GM19372 (cell line): ENCODE data around the gene GOLGA1.
"Not testable (repeated sequence)": the region's sequence is repeated elsewhere in the genome, so short reads cannot be mapped to it uniquely, and the experiment has no call there.

Experiments used
- ATAC-seq: cut with Tn5 transposase; IDR thresholded peaks from one replicate; pipeline ENCODE4 v1.9.1; 2021; ENCODE audit warnings: mild to moderate bottlenecking, low read depth, moderate library complexity; ENCODE audit not compliant: unreplicated experiment

GOLGA1 gene

GRCh38 chr9:124841075-124841821 lies 99.6 kb downstream of the GOLGA1 start:
- no peak for ATAC-seq

- ATAC-seq = no peak
Measured at GRCh38 chr9:124840300-124840833, 100.5 kb downstream of the GOLGA1 start.

- no peak for ATAC-seq
Measured at GRCh38 chr9:124839612-124840299, 101.1 kb downstream of the GOLGA1 start.

- ATAC-seq = not testable (repeated sequence)
Measured at GRCh38 chr9:124838567-124839275, 102.2 kb downstream of the GOLGA1 start.

- ATAC-seq = not testable (repeated sequence)
Measured at GRCh38 chr9:124838132-124838531, 102.8 kb downstream of the GOLGA1 start.

- no peak for ATAC-seq
Measured at GRCh38 chr9:124835026-124835557, 105.8 kb downstream of the GOLGA1 start.

GRCh38 chr9:124834591-124834990 lies 106.3 kb downstream of the GOLGA1 start:
- ATAC-seq = no peak

GRCh38 chr9:124831642-124832364 lies 109.1 kb downstream of the GOLGA1 start:
- ATAC-seq = no peak

GRCh38 chr9:124830593-124830992 lies 110.3 kb downstream of the GOLGA1 start:
- no peak for ATAC-seq

- ATAC-seq = no peak
Measured at GRCh38 chr9:124829334-124829669, 111.6 kb downstream of the GOLGA1 start.

GRCh38 chr9:124828489-124829333 lies 112.2 kb downstream of the GOLGA1 start:
- ATAC-seq = no peak
